NB4 (cell line): ENCODE data around the gene IGSF6.
"Not testable (repeated sequence)": the region's sequence is repeated elsewhere in the genome, so short reads cannot be mapped to it uniquely, and the experiment has no call there.

Experiments
- CTCF ChIP-seq: IDR thresholded peaks from one replicate; pipeline ENCODE4 v1.5.1; 2012; ENCODE audit warnings: low read depth, low read length
- MAX ChIP-seq: IDR thresholded peaks from 2 replicates; pipeline ENCODE4 v1.6.1; 2011; ENCODE audit warnings: low read depth, low read length
- POLR2A ChIP-seq: IDR thresholded peaks from 2 replicates; pipeline ENCODE4 v1.6.1; 2011; ENCODE audit warnings: mild to moderate bottlenecking; ENCODE audit not compliant: insufficient read length; ENCODE audit errors: extremely low read depth

GRCh38 chr16:21631376-21631775 is 21.0 kb downstream of the IGSF6 start:
- TF ChIP-seq POLR2A, MAX, CTCF: not testable (repeated sequence)
